A673 (cell line): ENCODE results near the gene TMEM240.

Experiments
- EZH2 ChIP-seq: fragments of 200-600 bp; sonication (generic); IDR thresholded peaks from 2 replicates; pipeline ENCODE4 v1.6.1; 2017; ENCODE audit warnings: borderline replicate concordance, low read depth, mild to moderate bottlenecking, mixed read lengths, antibody characterized with exemption, low read length; ENCODE audit not compliant: poor library complexity, severe bottlenecking
- TF ChIP-seq, protein P1 (sequence below): fragments of 300-800, 200-600 bp; sonication (generic); conservative IDR thresholded peaks from 2 replicates; pipeline ENCODE4 v1.5.1; 2017; ENCODE audit warnings: low read depth, mild to moderate bottlenecking, antibody characterized with exemption, low read length, moderate library complexity, mixed read lengths

DNA sequence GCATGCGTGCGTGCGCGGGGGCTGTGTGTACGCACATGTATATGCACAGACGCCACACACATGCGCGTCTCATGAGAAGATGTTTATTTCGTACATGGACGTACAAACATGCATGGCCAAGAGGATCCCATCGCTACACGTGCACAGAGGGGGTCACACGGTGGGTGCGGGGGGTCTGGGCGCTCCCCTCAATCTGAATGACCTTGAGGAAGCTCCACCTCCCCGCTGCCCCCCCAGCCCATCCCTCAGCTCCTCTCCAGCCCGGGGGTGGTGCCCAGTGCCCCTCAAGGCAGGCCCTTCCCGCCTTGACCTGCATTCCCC lies 1.5 kb downstream of the TMEM240 start:
- no peak for TF ChIP-seq EZH2
- TF ChIP-seq, protein P1, sequence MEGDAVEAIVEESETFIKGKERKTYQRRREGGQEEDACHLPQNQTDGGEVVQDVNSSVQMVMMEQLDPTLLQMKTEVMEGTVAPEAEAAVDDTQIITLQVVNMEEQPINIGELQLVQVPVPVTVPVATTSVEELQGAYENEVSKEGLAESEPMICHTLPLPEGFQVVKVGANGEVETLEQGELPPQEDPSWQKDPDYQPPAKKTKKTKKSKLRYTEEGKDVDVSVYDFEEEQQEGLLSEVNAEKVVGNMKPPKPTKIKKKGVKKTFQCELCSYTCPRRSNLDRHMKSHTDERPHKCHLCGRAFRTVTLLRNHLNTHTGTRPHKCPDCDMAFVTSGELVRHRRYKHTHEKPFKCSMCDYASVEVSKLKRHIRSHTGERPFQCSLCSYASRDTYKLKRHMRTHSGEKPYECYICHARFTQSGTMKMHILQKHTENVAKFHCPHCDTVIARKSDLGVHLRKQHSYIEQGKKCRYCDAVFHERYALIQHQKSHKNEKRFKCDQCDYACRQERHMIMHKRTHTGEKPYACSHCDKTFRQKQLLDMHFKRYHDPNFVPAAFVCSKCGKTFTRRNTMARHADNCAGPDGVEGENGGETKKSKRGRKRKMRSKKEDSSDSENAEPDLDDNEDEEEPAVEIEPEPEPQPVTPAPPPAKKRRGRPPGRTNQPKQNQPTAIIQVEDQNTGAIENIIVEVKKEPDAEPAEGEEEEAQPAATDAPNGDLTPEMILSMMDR, result no peak
